Measurements from ENCODE around the gene CACNA1C.

DNA sequence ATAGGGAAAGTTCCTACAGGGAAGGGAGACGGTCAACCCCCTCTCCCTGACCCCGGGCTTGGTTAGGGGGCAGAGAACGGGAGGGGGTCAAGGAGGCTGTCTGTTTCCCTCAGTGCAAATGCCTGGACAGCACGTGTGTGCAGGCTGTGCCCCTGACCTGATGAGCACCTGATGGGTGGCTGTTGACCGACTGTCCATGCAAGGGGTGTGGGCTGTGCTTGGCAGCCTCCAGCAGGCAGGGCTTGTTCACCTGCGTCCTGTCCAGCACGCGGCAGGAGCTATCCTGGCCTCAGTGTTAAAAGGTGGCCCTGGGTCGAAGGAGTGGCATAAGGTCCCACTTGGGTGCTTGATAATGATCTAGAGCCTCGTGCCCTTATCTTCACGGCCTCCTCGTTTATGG is 221.0 kb downstream of the CACNA1C start:
- TF ChIP-seq, protein P1, sequence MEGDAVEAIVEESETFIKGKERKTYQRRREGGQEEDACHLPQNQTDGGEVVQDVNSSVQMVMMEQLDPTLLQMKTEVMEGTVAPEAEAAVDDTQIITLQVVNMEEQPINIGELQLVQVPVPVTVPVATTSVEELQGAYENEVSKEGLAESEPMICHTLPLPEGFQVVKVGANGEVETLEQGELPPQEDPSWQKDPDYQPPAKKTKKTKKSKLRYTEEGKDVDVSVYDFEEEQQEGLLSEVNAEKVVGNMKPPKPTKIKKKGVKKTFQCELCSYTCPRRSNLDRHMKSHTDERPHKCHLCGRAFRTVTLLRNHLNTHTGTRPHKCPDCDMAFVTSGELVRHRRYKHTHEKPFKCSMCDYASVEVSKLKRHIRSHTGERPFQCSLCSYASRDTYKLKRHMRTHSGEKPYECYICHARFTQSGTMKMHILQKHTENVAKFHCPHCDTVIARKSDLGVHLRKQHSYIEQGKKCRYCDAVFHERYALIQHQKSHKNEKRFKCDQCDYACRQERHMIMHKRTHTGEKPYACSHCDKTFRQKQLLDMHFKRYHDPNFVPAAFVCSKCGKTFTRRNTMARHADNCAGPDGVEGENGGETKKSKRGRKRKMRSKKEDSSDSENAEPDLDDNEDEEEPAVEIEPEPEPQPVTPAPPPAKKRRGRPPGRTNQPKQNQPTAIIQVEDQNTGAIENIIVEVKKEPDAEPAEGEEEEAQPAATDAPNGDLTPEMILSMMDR (IDR thresholded peaks at IDR 0.05; ENCODE audit: low read depth, low read length) = no peak
- TF ChIP-seq, protein P2, sequence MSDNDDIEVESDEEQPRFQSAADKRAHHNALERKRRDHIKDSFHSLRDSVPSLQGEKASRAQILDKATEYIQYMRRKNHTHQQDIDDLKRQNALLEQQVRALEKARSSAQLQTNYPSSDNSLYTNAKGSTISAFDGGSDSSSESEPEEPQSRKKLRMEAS (IDR thresholded peaks at IDR 0.05; ENCODE audit: low read depth, low read length) = no peak
- no peak for TF ChIP-seq POLR2A (IDR thresholded peaks at IDR 0.05; ENCODE audit: extremely low read depth, insufficient read length)
